OCI-LY7 (cell line): ENCODE measurements around the gene PRKN. TPM values are rescaled to one million over a fixed set of nuclear protein-coding genes. Genes with fewer than 3 reads are reported as not detected.

ENCODE experiments used
- BruUV-seq: library from RNA; stranded (reverse); fragments of 400-500 nt; replicated peaks from 2 replicates; lab custom pipeline; 2021; lab: Mats Ljungman, UMichigan
- CTCF ChIA-PET: fragments of 300-600 bp; sonication (Branson Sonifier 250); formaldehyde crosslinking; loops from one replicate; lab custom pipeline; 2022; ENCODE audit warnings: antibody characterized with exemption; ENCODE audit not compliant: unreplicated experiment; lab: Charles Lee
- POLR2A ChIA-PET: fragments of 300-600 bp; sonication (Branson Sonifier 250); formaldehyde crosslinking; loops from one replicate; lab custom pipeline; 2022; ENCODE audit warnings: antibody characterized with exemption; lab: Charles Lee
- DNase-seq: peaks from one replicate; pipeline ENCODE4 v3.0.0-alpha.2; 2015; ENCODE audit warnings: low spot score
- H2AFZ ChIP-seq: fragments of 200-600 bp; sonication (generic), shearing (Covaris generic); 2 replicates; pipeline ENCODE4 v1.6.1; 2014; ENCODE audit warnings: mild to moderate bottlenecking, antibody characterized with exemption, low read length, moderate library complexity
- H3K27ac ChIP-seq: fragments of 200-600 bp; sonication (generic); 2 replicates; pipeline ENCODE4 v1.5.1; 2014; ENCODE audit warnings: mixed run types, low read depth, mild to moderate bottlenecking, moderate library complexity, low read length, inconsistent platforms; ENCODE audit not compliant: poor library complexity, severe bottlenecking
- H3K36me3 ChIP-seq: fragments of 200-600 bp; sonication (generic); 2 replicates; pipeline ENCODE4 v1.6.1; 2014; ENCODE audit warnings: mild to moderate bottlenecking, antibody characterized with exemption, low read length, moderate library complexity, mixed read lengths; ENCODE audit not compliant: insufficient read depth
- H3K4me1 ChIP-seq: fragments of 200-600 bp; sonication (generic); 2 replicates; pipeline ENCODE4 v1.5.1; 2014; ENCODE audit warnings: mild to moderate bottlenecking, low read length; ENCODE audit not compliant: insufficient read depth, poor library complexity, severe bottlenecking
- H3K4me2 ChIP-seq: fragments of 200-600 bp; sonication (generic); 2 replicates; pipeline ENCODE4 v1.6.1; 2014; ENCODE audit warnings: mild to moderate bottlenecking, low read length
- H3K4me3 ChIP-seq: fragments of 200-600 bp; sonication (generic); 2 replicates; pipeline ENCODE4 v1.5.1; 2014; ENCODE audit warnings: mild to moderate bottlenecking, low read depth, low read length; ENCODE audit not compliant: poor library complexity, severe bottlenecking
- H3K79me2 ChIP-seq: fragments of 200-600 bp; sonication (generic); 2 replicates; pipeline ENCODE4 v1.6.1; 2016; ENCODE audit warnings: low read depth, mild to moderate bottlenecking, low read length, moderate library complexity, mixed read lengths; ENCODE audit not compliant: insufficient read depth
- H3K9me2 ChIP-seq: fragments of 200-600 bp; sonication (generic); 2 replicates; pipeline ENCODE4 v1.6.1; 2016; ENCODE audit warnings: mild to moderate bottlenecking, low read length, mixed read lengths; ENCODE audit not compliant: insufficient read depth
- H3K9me3 ChIP-seq: fragments of 200-600 bp; sonication (generic); 2 replicates; pipeline ENCODE4 v1.6.1; 2014; ENCODE audit warnings: mild to moderate bottlenecking, mixed run types, low read length, mixed read lengths
- H4K20me1 ChIP-seq: fragments of 200-600 bp; sonication (generic); 2 replicates; pipeline ENCODE4 v1.6.1; 2014; ENCODE audit warnings: mild to moderate bottlenecking, antibody characterized with exemption, low read length, moderate library complexity, mixed read lengths; ENCODE audit not compliant: insufficient read depth
- EZH2phosphoT487 ChIP-seq: fragments of 200-600 bp; sonication (generic); IDR thresholded peaks from 2 replicates; pipeline ENCODE4 v1.6.1; 2018; ENCODE audit warnings: low read depth, borderline replicate concordance, mild to moderate bottlenecking, mixed run types, antibody characterized with exemption, low read length, moderate library complexity, mixed read lengths
- intact Hi-C: fragments of 100-400 bp; cut with micrococcal nuclease; formaldehyde crosslinking; loops from one replicate; pipeline ENCODE4 v1.10.0; 2022; ENCODE audit not compliant: unreplicated experiment
- total RNA-seq, 2 experiments: library from RNA; depleted of rRNA in 1 of 2; stranded (reverse); fragments of >200 nt in 1 of 2; shearing (Covaris generic) in 1 of 2; gene quantifications; 2 replicates each; pipeline ENCODE4 v1.2.3, GENCODE V29; 2014 to 2022
- TF ChIP-seq, protein P1 (sequence below): fragments of 200-600 bp; sonication (generic); conservative IDR thresholded peaks from 2 replicates; pipeline ENCODE4 v1.5.1; 2014; ENCODE audit warnings: mild to moderate bottlenecking, antibody characterized with exemption, low read length, moderate library complexity, mixed read lengths

Gene PRKN
- total RNA-seq, 2 experiments from 2014 or later: 1.3 to 2.0 TPM

DNA sequence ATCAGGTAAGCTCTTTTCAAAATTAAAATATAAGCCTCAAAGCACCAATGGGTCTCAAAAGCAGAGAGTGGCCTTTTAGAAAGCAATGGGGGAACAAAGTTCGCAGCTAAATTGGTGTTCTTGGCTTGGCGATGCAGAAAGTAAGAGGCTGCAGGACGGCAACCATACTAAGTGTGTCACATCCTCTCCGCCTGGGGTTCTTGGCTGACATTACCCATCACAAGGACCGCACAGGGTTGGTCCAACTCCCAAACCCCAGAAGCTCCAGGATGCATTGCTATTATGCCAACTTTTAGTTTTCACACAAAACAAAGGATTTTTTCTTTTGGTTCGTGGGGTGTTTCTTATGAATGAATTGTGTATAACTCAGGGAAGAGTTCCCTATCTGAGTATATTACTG, 124.8 kb downstream of the PRKN start:
- Histone ChIP-seq H3K9me2 (no peaks in the 10 kb centered on the region), H2AFZ (no peak overlapping the region), H3K27ac (no peak overlapping the region), H3K4me2 (no peak overlapping the region), H3K4me3 (no peak overlapping the region), H4K20me1 (no peaks in the 10 kb centered on the region), H3K36me3 (no peaks in the 10 kb centered on the region), H3K79me2 (no peaks in the 10 kb centered on the region), H3K4me1 (no peaks in the 10 kb centered on the region), H3K9me3 (no peaks in the 10 kb centered on the region)
- TF ChIP-seq, protein P1, sequence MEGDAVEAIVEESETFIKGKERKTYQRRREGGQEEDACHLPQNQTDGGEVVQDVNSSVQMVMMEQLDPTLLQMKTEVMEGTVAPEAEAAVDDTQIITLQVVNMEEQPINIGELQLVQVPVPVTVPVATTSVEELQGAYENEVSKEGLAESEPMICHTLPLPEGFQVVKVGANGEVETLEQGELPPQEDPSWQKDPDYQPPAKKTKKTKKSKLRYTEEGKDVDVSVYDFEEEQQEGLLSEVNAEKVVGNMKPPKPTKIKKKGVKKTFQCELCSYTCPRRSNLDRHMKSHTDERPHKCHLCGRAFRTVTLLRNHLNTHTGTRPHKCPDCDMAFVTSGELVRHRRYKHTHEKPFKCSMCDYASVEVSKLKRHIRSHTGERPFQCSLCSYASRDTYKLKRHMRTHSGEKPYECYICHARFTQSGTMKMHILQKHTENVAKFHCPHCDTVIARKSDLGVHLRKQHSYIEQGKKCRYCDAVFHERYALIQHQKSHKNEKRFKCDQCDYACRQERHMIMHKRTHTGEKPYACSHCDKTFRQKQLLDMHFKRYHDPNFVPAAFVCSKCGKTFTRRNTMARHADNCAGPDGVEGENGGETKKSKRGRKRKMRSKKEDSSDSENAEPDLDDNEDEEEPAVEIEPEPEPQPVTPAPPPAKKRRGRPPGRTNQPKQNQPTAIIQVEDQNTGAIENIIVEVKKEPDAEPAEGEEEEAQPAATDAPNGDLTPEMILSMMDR: no peak
- no peak for TF ChIP-seq EZH2phosphoT487
- intact Hi-C loops: no loop called here
- ChIA-PET CTCF (no interaction called here), POLR2A (interaction anchor here (0.6 to 0.7 kb wide), 2 partner anchors 19 to 282 kb away, joined by 3 read pairs; no protein-coding TSS in a partner anchor)
- no peak for DNase-seq
- BruUV-seq: no TSS peak

DNA sequence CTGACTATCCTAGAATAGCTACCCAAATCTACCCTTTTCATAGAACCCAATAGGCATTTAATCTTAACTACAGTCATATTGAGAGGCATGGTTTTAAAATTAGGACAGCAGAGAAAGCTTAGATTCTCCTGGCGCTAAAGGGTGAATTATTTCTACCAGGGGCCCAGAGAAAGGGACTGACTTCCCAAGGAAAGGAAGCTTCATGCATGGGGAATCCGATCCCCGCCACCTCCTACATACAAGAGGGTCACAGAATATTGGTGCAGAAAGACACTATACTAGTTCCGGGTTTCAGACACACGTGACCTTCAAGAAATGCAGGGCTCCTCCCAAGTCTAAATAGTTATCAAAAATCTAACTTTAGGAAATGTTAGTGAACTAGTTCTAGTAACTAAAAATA, 130.9 kb downstream of the PRKN start:
- Histone ChIP-seq H3K4me3 (no peak overlapping the region), H2AFZ (no peak overlapping the region), H3K79me2 (no peaks in the 10 kb centered on the region), H3K36me3 (no peaks in the 10 kb centered on the region), H3K4me1 (no peaks in the 10 kb centered on the region), H3K9me2 (no peaks in the 10 kb centered on the region), H3K4me2 (no peak overlapping the region), H4K20me1 (no peaks in the 10 kb centered on the region), H3K27ac (no peak overlapping the region), H3K9me3 (no peaks in the 10 kb centered on the region)
- CTCF ChIA-PET: no interaction called here
- no TSS peak for BruUV-seq
- POLR2A ChIA-PET: no interaction called here
- intact Hi-C loops: no loop called here
- no peak for DNase-seq
- no peak for TF ChIP-seq EZH2phosphoT487
- TF ChIP-seq, protein P1: no peak

DNA sequence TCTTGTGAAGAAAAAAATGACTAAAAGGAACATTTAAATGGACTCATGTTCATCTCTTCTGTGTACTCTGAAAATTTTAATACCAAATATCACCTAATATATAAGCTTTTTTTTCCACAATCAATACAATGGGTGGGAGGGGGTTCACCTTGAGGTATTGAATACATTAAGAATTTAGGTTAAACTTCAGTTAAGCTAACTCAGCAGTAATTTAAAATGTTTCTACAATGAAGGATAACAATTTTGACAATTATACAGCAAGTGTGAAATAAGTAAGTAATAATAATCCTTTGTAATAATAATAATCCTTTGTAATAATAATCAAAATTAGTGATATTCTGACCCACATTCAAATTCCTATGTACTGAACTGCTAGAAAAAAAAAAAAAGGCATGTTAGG, 136.0 kb downstream of the PRKN start:
- Histone ChIP-seq H3K36me3 (no peaks in the 10 kb centered on the region), H3K27ac (no peak overlapping the region), H3K4me3 (no peak overlapping the region), H3K9me3 (no peaks in the 10 kb centered on the region), H2AFZ (no peak overlapping the region), H3K4me2 (no peak overlapping the region), H3K9me2 (no peaks in the 10 kb centered on the region), H4K20me1 (no peaks in the 10 kb centered on the region), H3K79me2 (no peaks in the 10 kb centered on the region), H3K4me1 (no peaks in the 10 kb centered on the region)
- DNase-seq: no peak
- no peak for TF ChIP-seq EZH2phosphoT487
- TF ChIP-seq, protein P1: no peak
- BruUV-seq: no TSS peak
- intact Hi-C loops: no loop called here
- ChIA-PET POLR2A (interaction anchor here (0.7 kb wide), 2 partner anchors 76 to 112 kb away, joined by 3 to 4 read pairs; no protein-coding TSS in a partner anchor), CTCF (no interaction called here)
